Esophagus squamous epithelium (tissue), 4 donors: ENCODE data around the gene CPEB3.
"Not testable (repeated sequence)": the region's sequence is repeated elsewhere in the genome, so short reads cannot be mapped to it uniquely, and the experiment has no call there.

ENCODE experiments used
- POLR2A ChIP-seq, 4 donors: fragments of 450-650 bp; IDR thresholded peaks; one replicate each; pipeline ENCODE4 v1.6.1; 2017; ENCODE audit warnings: antibody characterized with exemption in 4 of 4, mild to moderate bottlenecking in 4 of 4, moderate library complexity in 3 of 4
- TF ChIP-seq, protein P1 (sequence below), 6 experiments: fragments of 450-650 bp in 4 of 6; fragments of 200-600 bp in 2 of 6; sonication (generic) in 2 of 6; IDR thresholded peaks; one replicate each; pipeline ENCODE4 v1.5.1; 2016 to 2019; ENCODE audit warnings: antibody characterized with exemption in 6 of 6, mild to moderate bottlenecking in 4 of 6, moderate library complexity in 4 of 6

- TF ChIP-seq, protein P1, sequence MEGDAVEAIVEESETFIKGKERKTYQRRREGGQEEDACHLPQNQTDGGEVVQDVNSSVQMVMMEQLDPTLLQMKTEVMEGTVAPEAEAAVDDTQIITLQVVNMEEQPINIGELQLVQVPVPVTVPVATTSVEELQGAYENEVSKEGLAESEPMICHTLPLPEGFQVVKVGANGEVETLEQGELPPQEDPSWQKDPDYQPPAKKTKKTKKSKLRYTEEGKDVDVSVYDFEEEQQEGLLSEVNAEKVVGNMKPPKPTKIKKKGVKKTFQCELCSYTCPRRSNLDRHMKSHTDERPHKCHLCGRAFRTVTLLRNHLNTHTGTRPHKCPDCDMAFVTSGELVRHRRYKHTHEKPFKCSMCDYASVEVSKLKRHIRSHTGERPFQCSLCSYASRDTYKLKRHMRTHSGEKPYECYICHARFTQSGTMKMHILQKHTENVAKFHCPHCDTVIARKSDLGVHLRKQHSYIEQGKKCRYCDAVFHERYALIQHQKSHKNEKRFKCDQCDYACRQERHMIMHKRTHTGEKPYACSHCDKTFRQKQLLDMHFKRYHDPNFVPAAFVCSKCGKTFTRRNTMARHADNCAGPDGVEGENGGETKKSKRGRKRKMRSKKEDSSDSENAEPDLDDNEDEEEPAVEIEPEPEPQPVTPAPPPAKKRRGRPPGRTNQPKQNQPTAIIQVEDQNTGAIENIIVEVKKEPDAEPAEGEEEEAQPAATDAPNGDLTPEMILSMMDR (IDR thresholded peaks at IDR 0.05) = not testable (repeated sequence)
- TF ChIP-seq POLR2A (IDR thresholded peaks at IDR 0.05) = not testable (repeated sequence)
These were observed 39.0 kb upstream of the CPEB3 start for GRCh38 chr10:92329927-92330326.
